ENCODE data around the gene UBC.
"Not testable (repeated sequence)": the region's sequence is repeated elsewhere in the genome, so short reads cannot be mapped to it uniquely, and the experiment has no call there.

Gene UBC

GRCh38 chr12:124888260-124888659 lies 26.2 kb downstream of the UBC start:
- no peak for DNase-seq (ENCODE audit: low read depth in 3 of 3, low spot score in 1 of 3)

GRCh38 chr12:124887766-124888165 lies 26.7 kb downstream of the UBC start:
- DNase-seq (ENCODE audit: low read depth in 3 of 3, low spot score in 1 of 3): not testable (repeated sequence)

- no peak for DNase-seq (ENCODE audit: low read depth in 3 of 3, low spot score in 1 of 3)
Observed at GRCh38 chr12:124884587-124885438, 29.6 kb downstream of the UBC start.

GRCh38 chr12:124883263-124884130 lies 31.0 kb downstream of the UBC start:
- no peak for DNase-seq (ENCODE audit: low read depth in 3 of 3, low spot score in 1 of 3)

- no peak for DNase-seq (ENCODE audit: low read depth in 3 of 3, low spot score in 1 of 3)
Observed at GRCh38 chr12:124881123-124881522, 33.3 kb downstream of the UBC start.

GRCh38 chr12:124880335-124880734 lies 34.1 kb downstream of the UBC start:
- DNase-seq (ENCODE audit: low read depth in 3 of 3, low spot score in 1 of 3): not testable (repeated sequence)

GRCh38 chr12:124878795-124879516 lies 35.5 kb downstream of the UBC start:
- no peak for DNase-seq (ENCODE audit: low read depth in 3 of 3, low spot score in 1 of 3)

- no peak for DNase-seq (ENCODE audit: low read depth in 3 of 3, low spot score in 1 of 3)
Observed at GRCh38 chr12:124877423-124877822, 37.0 kb downstream of the UBC start.

- no peak for DNase-seq (ENCODE audit: low read depth in 3 of 3, low spot score in 1 of 3)
Observed at GRCh38 chr12:124876171-124876570, 38.3 kb downstream of the UBC start.

GRCh38 chr12:124875803-124876132 lies 38.7 kb downstream of the UBC start:
- DNase-seq (ENCODE audit: low read depth in 3 of 3, low spot score in 1 of 3): no peak

- DNase-seq (ENCODE audit: low read depth in 3 of 3, low spot score in 1 of 3): no peak
Observed at GRCh38 chr12:124874988-124875802, 39.3 kb downstream of the UBC start.

GRCh38 chr12:124874188-124874587 lies 40.3 kb downstream of the UBC start:
- no peak for DNase-seq (ENCODE audit: low read depth in 3 of 3, low spot score in 1 of 3)

- DNase-seq (ENCODE audit: low read depth in 3 of 3, low spot score in 1 of 3): no peak
Observed at GRCh38 chr12:124872068-124872719, 42.3 kb downstream of the UBC start.

GRCh38 chr12:124871297-124871696 lies 43.2 kb downstream of the UBC start:
- DNase-seq (ENCODE audit: low read depth in 3 of 3, low spot score in 1 of 3): no peak

GRCh38 chr12:124870515-124870914 lies 43.9 kb downstream of the UBC start:
- DNase-seq (ENCODE audit: low read depth in 3 of 3, low spot score in 1 of 3): no peak

- no peak for DNase-seq (ENCODE audit: low read depth in 3 of 3, low spot score in 1 of 3)
Observed at GRCh38 chr12:124869059-124869665, 45.3 kb downstream of the UBC start.

GRCh38 chr12:124868252-124869058 lies 46.0 kb downstream of the UBC start:
- no peak for DNase-seq (ENCODE audit: low read depth in 3 of 3, low spot score in 1 of 3)

- no peak for DNase-seq (ENCODE audit: low read depth in 3 of 3, low spot score in 1 of 3)
Observed at GRCh38 chr12:124867401-124867930, 47.0 kb downstream of the UBC start.

Measured in stimulated activated CD4-positive, alpha-beta T cell treated with anti-CD3 and anti-CD28 coated beads, TNF-alpha, amount 100 ng/mL, for 1 hour (primary cell).